Endothelial cell of umbilical vein (primary cell): ENCODE measurements around the gene AP1G2. TPM values are rescaled to one million over a fixed set of nuclear protein-coding genes. Genes with fewer than 3 reads are reported as not detected.

Experiments used
- BruUV-seq: library from RNA; stranded (reverse); fragments of 400-500 nt; replicated peaks from 2 replicates; lab custom pipeline; 2021; lab: Mats Ljungman, UMichigan
- CTCF ChIA-PET: fragments of 300-600, 350-600 bp; sonication (Branson Sonifier 250); formaldehyde crosslinking; loops from one replicate; lab custom pipeline; 2021; ENCODE audit warnings: antibody characterized with exemption, inconsistent platforms; lab: Charles Lee
- POLR2A ChIA-PET: fragments of 300-600, 350-600 bp; sonication (Branson Sonifier 250); formaldehyde crosslinking; loops from one replicate; lab custom pipeline; 2021; ENCODE audit warnings: antibody characterized with exemption, inconsistent platforms; lab: Charles Lee
- DNase-seq: peaks from one replicate; pipeline ENCODE4 v3.0.0-alpha.2; 2011; ENCODE audit warnings: low read depth, low spot score
- FAIRE-seq: peaks from 2 replicates; lab custom pipeline; 2011; peaks lifted over from hg19 to GRCh38; lab: Jason Lieb, UNC
- H2AFZ ChIP-seq: 2 replicates; pipeline ENCODE4 v1.6.0; 2012; ENCODE audit warnings: low read depth, low read length, control low read depth, inconsistent platforms
- H3K27ac ChIP-seq: 2 replicates; pipeline ENCODE4 v1.5.1; 2011; ENCODE audit warnings: low read depth, mild to moderate bottlenecking, control low read depth, low read length, moderate library complexity; ENCODE audit not compliant: insufficient read depth
- H3K27me3 ChIP-seq, 2 experiments: 2 replicates each; pipeline versions ENCODE4 v1.6.0 to v1.6.1; 2011; ENCODE audit warnings: low read length in 2 of 2, mixed read lengths in 1 of 2; ENCODE audit not compliant: control insufficient read depth in 2 of 2, insufficient read depth in 2 of 2
- H3K36me3 ChIP-seq, 2 experiments: 2 replicates in 1 of 2; 3 replicates in 1 of 2; pipeline ENCODE4 v1.5.1; 2011; ENCODE audit warnings: low read length in 2 of 2, mild to moderate bottlenecking in 1 of 2, moderate library complexity in 1 of 2; ENCODE audit not compliant: control insufficient read depth in 2 of 2, insufficient read depth in 2 of 2; ENCODE audit errors: extremely low read depth in 1 of 2
- H3K4me1 ChIP-seq: 3 replicates; pipeline ENCODE4 v1.5.1; 2011; ENCODE audit warnings: mild to moderate bottlenecking, low read length; ENCODE audit not compliant: control insufficient read depth, insufficient read depth; ENCODE audit errors: extremely low read depth
- H3K4me2 ChIP-seq: 2 replicates; pipeline ENCODE4 v1.6.1; 2011; ENCODE audit warnings: low read length, control low read depth, mixed read lengths; ENCODE audit not compliant: insufficient read depth
- H3K4me3 ChIP-seq, 3 experiments: fragments of 200-600 bp in 1 of 3; sonication (generic), shearing (Covaris generic) in 1 of 3; replicated peaks in 1 of 3; 2 replicates each; pipeline ENCODE4 v1.5.1; 2011 to 2016; ENCODE audit warnings: control low read depth in 3 of 3, low read length in 3 of 3, mild to moderate bottlenecking in 2 of 3, inconsistent platforms in 1 of 3, low read depth in 1 of 3, moderate library complexity in 1 of 3; ENCODE audit not compliant: insufficient read depth in 1 of 3
- H3K79me2 ChIP-seq: 2 replicates; pipeline ENCODE4 v1.6.0; 2012; ENCODE audit warnings: low read length, inconsistent platforms; ENCODE audit not compliant: control insufficient read depth, insufficient read depth
- H3K9ac ChIP-seq: replicated peaks from 2 replicates; pipeline ENCODE3; 2011; ENCODE audit warnings: low read length, control low read depth; ENCODE audit not compliant: insufficient read depth; ENCODE audit errors: extremely low read depth
- H3K9me1 ChIP-seq: replicated peaks from 3 replicates; pipeline ENCODE4 v1.6.0; 2011; ENCODE audit warnings: mild to moderate bottlenecking, low read length; ENCODE audit not compliant: control insufficient read depth, insufficient read depth; ENCODE audit errors: extremely low read depth
- H3K9me3 ChIP-seq: replicated peaks from 2 replicates; pipeline ENCODE4 v1.5.1; 2012; ENCODE audit warnings: low read length, inconsistent platforms; ENCODE audit not compliant: control insufficient read depth, insufficient read depth
- H4K20me1 ChIP-seq: replicated peaks from 2 replicates; pipeline ENCODE3; 2011; ENCODE audit warnings: mild to moderate bottlenecking, low read length; ENCODE audit not compliant: control insufficient read depth, insufficient read depth; ENCODE audit errors: extremely low read depth
- EZH2 ChIP-seq: IDR thresholded peaks from 2 replicates; pipeline ENCODE4 v1.6.1; 2012; ENCODE audit warnings: borderline replicate concordance, low read depth, mild to moderate bottlenecking, moderate library complexity, low read length, inconsistent platforms; ENCODE audit not compliant: severe bottlenecking
- FOS ChIP-seq: IDR thresholded peaks from 2 replicates; pipeline ENCODE4 v1.6.1; 2011; ENCODE audit warnings: mild to moderate bottlenecking, low read length, moderate library complexity, borderline replicate concordance; ENCODE audit not compliant: insufficient read depth
- GATA2 ChIP-seq: IDR thresholded peaks from 2 replicates; pipeline ENCODE4 v1.7.0; 2011; ENCODE audit warnings: low read depth, mild to moderate bottlenecking, moderate library complexity, mixed read lengths, low read length; ENCODE audit not compliant: insufficient read length, insufficient read depth
- JUN ChIP-seq: IDR thresholded peaks from 2 replicates; pipeline ENCODE4 v1.6.1; 2011; ENCODE audit warnings: borderline replicate concordance, low read depth; ENCODE audit not compliant: insufficient read length, insufficient read depth
- MAX ChIP-seq: IDR thresholded peaks from 2 replicates; pipeline ENCODE4 v1.6.1; 2011; ENCODE audit not compliant: insufficient read depth, insufficient read length
- MYC ChIP-seq: IDR thresholded peaks from one replicate; pipeline ENCODE4 v1.6.1; 2011; ENCODE audit warnings: mild to moderate bottlenecking, low read depth, low read length
- POLR2A ChIP-seq: IDR thresholded peaks from 2 replicates; pipeline ENCODE4 v1.6.1; 2012; ENCODE audit warnings: low read depth, mild to moderate bottlenecking, control low read depth, low read length
- POLR2AphosphoS5 ChIP-seq: IDR thresholded peaks from 2 replicates; pipeline ENCODE4 v1.6.1; 2012; ENCODE audit warnings: low read depth, mild to moderate bottlenecking, control low read depth, low read length, moderate library complexity; ENCODE audit not compliant: insufficient read depth
- dilution Hi-C: fragments of 300-500 bp; cut with MboI; formaldehyde crosslinking; loops from one replicate; pipeline ENCODE4 v1.15.0; 2019; ENCODE audit warnings: low sequenced_read_pairs; ENCODE audit not compliant: extremely low pct_ligation_motif_present
- intact Hi-C: fragments of 100-400 bp; cut with micrococcal nuclease; formaldehyde crosslinking; loops from one replicate; pipeline ENCODE4 v1.10.0; 2022
- polyA plus RNA-seq, 4 experiments: library from polyadenylated mRNA; depleted of rRNA in 3 of 4; stranded (reverse) in 3 of 4; unstranded in 1 of 4; fragments of >200 nt; gene quantifications; 2 replicates each; pipeline versions ENCODE4 v1.2.1 to v1.2.3, GENCODE V29; 2011 to 2012; ENCODE audit warnings: missing spikeins in 1 of 4
- total RNA-seq: library from RNA; stranded (reverse); gene quantifications from 2 replicates; pipeline ENCODE4 v1.2.3, GENCODE V29; 2021
- TF ChIP-seq, protein P1 (sequence below), 2 donors: IDR thresholded peaks; 1 replicate in 1 of 2; 2 replicates in 1 of 2; pipeline ENCODE4 v1.5.1; 2011; ENCODE audit warnings: low read length in 2 of 2, mild to moderate bottlenecking in 2 of 2, moderate library complexity in 2 of 2, control low read depth in 1 of 2, inconsistent platforms in 1 of 2, low read depth in 1 of 2; ENCODE audit not compliant: insufficient read depth in 1 of 2; ENCODE audit errors: extremely low read depth in 1 of 2

The AP1G2 gene
- total and polyA plus RNA-seq, 2 donors (not counting 3 experiments of a cell fraction or from before 2014, with no cell fraction given): 39.0 to 55.8 TPM

DNA sequence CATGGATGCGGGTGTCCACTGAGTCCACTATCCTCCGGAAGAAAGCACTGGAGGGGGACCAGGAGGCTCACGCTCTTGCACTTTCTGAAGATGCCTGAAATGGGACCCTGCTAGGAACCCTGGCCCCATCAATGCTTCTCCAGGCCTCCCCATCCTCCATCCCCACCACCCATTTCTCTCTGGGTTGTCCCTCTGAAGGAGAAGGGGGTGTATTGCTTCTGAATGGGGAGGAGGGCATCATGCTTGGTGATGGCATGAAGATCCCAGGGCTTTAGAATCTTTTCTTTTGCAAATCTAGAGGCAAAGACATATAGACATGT is 11.7 kb upstream of the AP1G2 start:
- H3K9me3 ChIP-seq: no peaks in the 10 kb centered on the region
- CTCF ChIA-PET: interaction anchor here (2.1 kb wide), 1 partner anchor 10 kb away, joined by 5 read pairs; no protein-coding TSS in a partner anchor
- POLR2A ChIA-PET: no interaction called here
- no peak overlapping the region for H3K4me2 ChIP-seq
- no peaks in the 10 kb centered on the region for H3K79me2 ChIP-seq
- no peak overlapping the region for H2AFZ ChIP-seq
- no peak overlapping the region for H3K9ac ChIP-seq
- no peaks in the 10 kb centered on the region for H4K20me1 ChIP-seq
- no peak overlapping the region for H3K27ac ChIP-seq
- peaks cover 34 to 49% of the 10 kb centered on the region in 2 experiments for H3K27me3 ChIP-seq
- DNase-seq (no peak), FAIRE-seq (no peak)
- BruUV-seq: no TSS peak
- intact Hi-C loops (no loop called here), dilution Hi-C loops (no loop called here)
- no peaks in the 10 kb centered on the region for H3K4me1 ChIP-seq
- no peak for TF ChIP-seq JUN
- TF ChIP-seq POLR2A: no peak
- TF ChIP-seq EZH2: no peak
- TF ChIP-seq, protein P1, sequence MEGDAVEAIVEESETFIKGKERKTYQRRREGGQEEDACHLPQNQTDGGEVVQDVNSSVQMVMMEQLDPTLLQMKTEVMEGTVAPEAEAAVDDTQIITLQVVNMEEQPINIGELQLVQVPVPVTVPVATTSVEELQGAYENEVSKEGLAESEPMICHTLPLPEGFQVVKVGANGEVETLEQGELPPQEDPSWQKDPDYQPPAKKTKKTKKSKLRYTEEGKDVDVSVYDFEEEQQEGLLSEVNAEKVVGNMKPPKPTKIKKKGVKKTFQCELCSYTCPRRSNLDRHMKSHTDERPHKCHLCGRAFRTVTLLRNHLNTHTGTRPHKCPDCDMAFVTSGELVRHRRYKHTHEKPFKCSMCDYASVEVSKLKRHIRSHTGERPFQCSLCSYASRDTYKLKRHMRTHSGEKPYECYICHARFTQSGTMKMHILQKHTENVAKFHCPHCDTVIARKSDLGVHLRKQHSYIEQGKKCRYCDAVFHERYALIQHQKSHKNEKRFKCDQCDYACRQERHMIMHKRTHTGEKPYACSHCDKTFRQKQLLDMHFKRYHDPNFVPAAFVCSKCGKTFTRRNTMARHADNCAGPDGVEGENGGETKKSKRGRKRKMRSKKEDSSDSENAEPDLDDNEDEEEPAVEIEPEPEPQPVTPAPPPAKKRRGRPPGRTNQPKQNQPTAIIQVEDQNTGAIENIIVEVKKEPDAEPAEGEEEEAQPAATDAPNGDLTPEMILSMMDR (IDR thresholded peaks at IDR 0.05; ENCODE audit: extremely low read depth in 1 of 2, insufficient read depth in 1 of 2, low read depth in 1 of 2, low read length in 2 of 2): no peak
- no peak for TF ChIP-seq MAX
- TF ChIP-seq GATA2: no peak
- TF ChIP-seq FOS: no peak
- TF ChIP-seq POLR2AphosphoS5: no peak
- TF ChIP-seq MYC: no peak
- no peaks in the 10 kb centered on the region for H3K36me3 ChIP-seq
- H3K9me1 ChIP-seq: no peaks in the 10 kb centered on the region
- no peak overlapping the region for H3K4me3 ChIP-seq
